Aorta (tissue), 5 donors: ENCODE measurements around the gene RFLNA. TPM values are rescaled to one million over a fixed set of nuclear protein-coding genes. Genes with fewer than 3 reads are reported as not detected.

Experiments used
- ATAC-seq: fragments of 200-7000 bp; cut with Tn5 transposase; one replicate; pipeline ENCODE4 v1.9.1; 2022; ENCODE audit warnings: moderate library complexity; ENCODE audit not compliant: low FRiP score
- DNase-seq, 2 donors: peaks; one replicate each; pipeline ENCODE4 v3.0.0-alpha.2; 2020
- H3K27ac ChIP-seq, 2 donors: one replicate each; pipeline ENCODE4 v1.5.1; 2013; ENCODE audit warnings: low read length in 2 of 2, mild to moderate bottlenecking in 2 of 2, moderate library complexity in 2 of 2, control low read depth in 1 of 2, inconsistent platforms in 1 of 2, low read depth in 1 of 2
- H3K27me3 ChIP-seq, 2 donors: one replicate each; pipeline ENCODE4 v1.6.1; 2013; ENCODE audit warnings: control low read depth in 1 of 2, low read length in 1 of 2, mild to moderate bottlenecking in 1 of 2, moderate library complexity in 1 of 2; ENCODE audit not compliant: insufficient read depth in 2 of 2, control insufficient read depth in 1 of 2
- H3K36me3 ChIP-seq, 2 donors: one replicate each; pipeline ENCODE4 v1.6.1; 2013; ENCODE audit warnings: control low read depth in 1 of 2, low read length in 1 of 2, mild to moderate bottlenecking in 1 of 2; ENCODE audit not compliant: insufficient read depth in 2 of 2, control insufficient read depth in 1 of 2
- H3K4me1 ChIP-seq, 2 donors: one replicate each; pipeline ENCODE4 v1.6.1; 2013; ENCODE audit warnings: low read length in 2 of 2, control low read depth in 1 of 2, mild to moderate bottlenecking in 1 of 2, moderate library complexity in 1 of 2; ENCODE audit not compliant: insufficient read depth in 2 of 2, control insufficient read depth in 1 of 2
- H3K4me3 ChIP-seq, 2 donors: one replicate each; pipeline ENCODE4 v1.5.1; 2013; ENCODE audit warnings: low read length in 2 of 2, control low read depth in 1 of 2, mild to moderate bottlenecking in 1 of 2
- H3K9me3 ChIP-seq: one replicate; pipeline ENCODE4 v1.6.1; 2013; ENCODE audit warnings: mild to moderate bottlenecking, low read length; ENCODE audit not compliant: control insufficient read depth
- WGBS, 2 donors: extraction: QIAGEN DNeasy Blood & Tissue Kit; methylation state at CpG; one replicate each; pipeline ENCODE4 v1.1.7; 2013; 5-methylcytosine and 5-hydroxymethylcytosine counted together
- intact Hi-C, 2 donors: fragments of 100-400 bp; cut with DNase I; formaldehyde crosslinking; loops; one replicate each; pipeline versions ENCODE4 v1.14.2 to v1.15.0; 2022
- polyA plus RNA-seq, 2 donors: library from polyadenylated mRNA; stranded (reverse); fragments of 200-250 nt; gene quantifications; one replicate each; pipeline ENCODE4 v1.2.3, GENCODE V29; 2013
- total RNA-seq, 2 donors: library from RNA; stranded (reverse); fragmentation: NEBNext Ultra II Directional; extraction: Animal tissue kit (Norgen Biotek cat#: 25700); gene quantifications; one replicate each; pipeline ENCODE4 v1.2.1, GENCODE V29; 2021
- donor health status: healthy with polysubstance abuse.
- donor health status: Bipolar disorder and iron deficiency.
- donor health status: DM: no; HTN: no; CAD: no.
- donor health status: DM: no; HTN: no; CAD: no.
- donor health status: DM: yes; HTN: yes; CAD: no.

The RFLNA gene
- total and polyA plus RNA-seq, 4 donors = 1.2 to 6.8 (median 1.8) TPM

GRCh38 chr12:124305776-124306685, 11.1 kb downstream of the RFLNA start:
- DNase-seq = peak; percentile 34 to 63
- H3K36me3 ChIP-seq = no peaks in the 10 kb centered on the region
- intact Hi-C loops = no loop called here

GRCh38 chr12:124306686-124307555, 12.0 kb downstream of the RFLNA start:
- H3K27ac ChIP-seq = no peak overlapping the region
- no peaks in the 10 kb centered on the region for H3K9me3 ChIP-seq
- 92 to 94% methylated on average over 28 of the region's 28 CpGs for WGBS, 2 donors
- H3K4me1 ChIP-seq = no peaks in the 10 kb centered on the region
- no peak for DNase-seq
- no peaks in the 10 kb centered on the region for H3K36me3 ChIP-seq
- intact Hi-C loops = no loop called here
- no peaks in the 10 kb centered on the region for H3K27me3 ChIP-seq
- no peak overlapping the region for H3K4me3 ChIP-seq
- ATAC-seq = no peak

More at GRCh38 chr12:124305776-124306685, 11.1 kb downstream of the RFLNA start:
- Histone ChIP-seq H3K27me3 (no peaks in the 10 kb centered on the region), H3K9me3 (no peaks in the 10 kb centered on the region), H3K27ac (no peak overlapping the region), H3K4me1 (no peaks in the 10 kb centered on the region), H3K4me3 (no peak overlapping the region)
- WGBS, 2 donors = 92 to 93% methylated on average over 24 of the region's 24 CpGs
- ATAC-seq = no peak

GRCh38 chr12:124307556-124307825, 12.6 kb downstream of the RFLNA start:
- no peaks in the 10 kb centered on the region for H3K27me3 ChIP-seq
- no peaks in the 10 kb centered on the region for H3K36me3 ChIP-seq
- intact Hi-C loops = no loop called here
- no peak for DNase-seq
- H3K4me1 ChIP-seq = no peaks in the 10 kb centered on the region
- 93 to 95% methylated on average over 10 of the region's 10 CpGs for WGBS, 2 donors
- no peak overlapping the region for H3K27ac ChIP-seq
- H3K4me3 ChIP-seq = no peak overlapping the region
- no peaks in the 10 kb centered on the region for H3K9me3 ChIP-seq
- ATAC-seq = no peak

- Histone ChIP-seq H3K36me3 (no peaks in the 10 kb centered on the region), H3K27ac (no peak overlapping the region), H3K4me3 (no peak overlapping the region), H3K4me1 (no peaks in the 10 kb centered on the region), H3K9me3 (no peaks in the 10 kb centered on the region), H3K27me3 (no peaks in the 10 kb centered on the region)
- WGBS, 2 donors = 94 to 95% methylated on average over 18 of the region's 18 CpGs
- intact Hi-C loops = no loop called here
- ATAC-seq (no peak), DNase-seq (no peak)
Observed at GRCh38 chr12:124308741-124309140, 13.8 kb downstream of the RFLNA start.

- no peaks in the 10 kb centered on the region for H3K9me3 ChIP-seq
- no peak for ATAC-seq
- no peaks in the 10 kb centered on the region for H3K4me1 ChIP-seq
Observed at GRCh38 chr12:124309231-124309630, 14.3 kb downstream of the RFLNA start.

GRCh38 chr12:124309744-124310143, 14.9 kb downstream of the RFLNA start:
- no peaks in the 10 kb centered on the region for H3K36me3 ChIP-seq
- no peak for DNase-seq
- ATAC-seq = no peak
- H3K27ac ChIP-seq = no peak overlapping the region
- H3K4me3 ChIP-seq = no peak overlapping the region
- no peaks in the 10 kb centered on the region for H3K9me3 ChIP-seq
- intact Hi-C loops = no loop called here
- 92 to 97% methylated on average over 7 of the region's 7 CpGs for WGBS, 2 donors
- no peaks in the 10 kb centered on the region for H3K4me1 ChIP-seq
- no peaks in the 10 kb centered on the region for H3K27me3 ChIP-seq

More at GRCh38 chr12:124309231-124309630, 14.3 kb downstream of the RFLNA start:
- Histone ChIP-seq H3K27me3 (no peaks in the 10 kb centered on the region), H3K27ac (no peak overlapping the region), H3K36me3 (no peaks in the 10 kb centered on the region), H3K4me3 (no peak overlapping the region)
- DNase-seq = no peak
- intact Hi-C loops = no loop called here
- 95 to 97% methylated on average over 16 of the region's 16 CpGs for WGBS, 2 donors

GRCh38 chr12:124310178-124310577, 15.3 kb downstream of the RFLNA start:
- Histone ChIP-seq H3K4me3 (no peak overlapping the region), H3K36me3 (no peaks in the 10 kb centered on the region), H3K27ac (no peak overlapping the region), H3K4me1 (no peaks in the 10 kb centered on the region), H3K27me3 (no peaks in the 10 kb centered on the region), H3K9me3 (no peaks in the 10 kb centered on the region)
- DNase-seq = no peak
- 81 to 86% methylated on average over 4 of the region's 4 CpGs for WGBS, 2 donors
- intact Hi-C loops = no loop called here
- ATAC-seq = no peak

- no peak overlapping the region for H3K4me3 ChIP-seq
- WGBS, 2 donors = 92 to 97% methylated on average over 3 of the region's 3 CpGs
- H3K27ac ChIP-seq = no peak overlapping the region
- DNase-seq = no peak
- ATAC-seq = no peak
- intact Hi-C loops = no loop called here
- H3K9me3 ChIP-seq = no peaks in the 10 kb centered on the region
- no peaks in the 10 kb centered on the region for H3K27me3 ChIP-seq
- H3K4me1 ChIP-seq = no peaks in the 10 kb centered on the region
- H3K36me3 ChIP-seq = no peaks in the 10 kb centered on the region
Observed at GRCh38 chr12:124310785-124311184, 15.9 kb downstream of the RFLNA start.
